Measurements from ENCODE around the gene RNFT2.

The RNFT2 gene

DNA sequence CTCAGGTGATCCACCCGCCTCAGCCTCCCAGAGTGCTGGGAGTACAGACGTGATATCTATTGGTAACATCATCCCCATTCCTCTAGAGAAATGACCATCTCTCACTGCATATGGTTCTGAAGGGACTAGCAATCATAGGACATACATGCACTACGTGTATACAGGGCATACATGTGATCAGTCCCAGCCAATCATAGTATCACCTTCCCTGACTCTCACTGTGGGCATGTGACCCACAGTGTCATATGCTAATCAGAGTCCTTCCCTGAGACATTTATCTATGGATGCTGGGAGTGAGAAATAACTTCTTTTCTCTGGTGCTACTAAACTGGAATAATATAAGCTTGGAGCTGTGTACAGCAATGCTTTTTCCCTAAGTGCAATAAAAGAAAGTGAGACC lies 160.6 kb downstream of the RNFT2 start:
- no peaks in the 10 kb centered on the region for H3K9me3 ChIP-seq (ENCODE audit: severe bottlenecking)
- no peak overlapping the region for H3K27ac ChIP-seq
- no peak overlapping the region for H3K4me3 ChIP-seq (ENCODE audit: low read depth, low read length)
- DNase-seq = no peak
- TF ChIP-seq CTCF (IDR thresholded peaks at IDR 0.05; ENCODE audit: low read depth, low read length) = no peak
- no peaks in the 10 kb centered on the region for H3K27me3 ChIP-seq (ENCODE audit: insufficient read depth, low read depth, severe bottlenecking)
- no peaks in the 10 kb centered on the region for H3K36me3 ChIP-seq

DNA sequence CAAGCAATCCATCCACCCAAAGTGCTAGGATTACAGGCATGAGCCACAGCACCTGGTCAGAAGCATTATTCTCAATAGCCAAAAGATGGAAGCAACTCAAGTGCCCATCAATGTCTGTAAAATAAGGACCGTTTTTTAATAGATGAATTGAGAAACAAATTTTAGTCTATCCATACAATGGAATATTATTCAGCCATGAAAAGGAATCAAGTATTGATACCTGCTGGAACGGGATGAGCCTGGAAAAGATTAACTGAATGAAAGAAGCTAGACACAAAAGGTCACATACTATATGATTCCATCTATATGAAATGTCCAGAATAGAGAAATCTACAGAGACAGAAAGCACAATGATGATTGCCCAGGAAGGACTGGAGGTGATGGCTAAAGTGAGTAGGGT lies 163.5 kb downstream of the RNFT2 start:
- Histone ChIP-seq H3K36me3 (no peaks in the 10 kb centered on the region), H3K27me3 (ENCODE audit: insufficient read depth, low read depth, severe bottlenecking) (no peaks in the 10 kb centered on the region), H3K9me3 (ENCODE audit: severe bottlenecking) (no peaks in the 10 kb centered on the region), H3K4me3 (ENCODE audit: low read depth, low read length) (no peak overlapping the region), H3K27ac (no peak overlapping the region)
- no peak for DNase-seq
- no peak for TF ChIP-seq CTCF (IDR thresholded peaks at IDR 0.05; ENCODE audit: low read depth, low read length)
